HG03378 (cell line): ENCODE measurements around the gene PRSS48.
"Not testable (repeated sequence)": the region's sequence is repeated elsewhere in the genome, so short reads cannot be mapped to it uniquely, and the experiment has no call there.

Source experiments
- ATAC-seq: cut with Tn5 transposase; IDR thresholded peaks from one replicate; pipeline ENCODE4 v1.9.1; 2021; ENCODE audit warnings: mild to moderate bottlenecking, moderate library complexity; ENCODE audit not compliant: unreplicated experiment

The PRSS48 gene

GRCh38 chr4:151260526-151260925 lies 16.4 kb upstream of the PRSS48 start:
- no peak for ATAC-seq

- no peak for ATAC-seq
Observed at GRCh38 chr4:151263455-151263854, 13.5 kb upstream of the PRSS48 start.

GRCh38 chr4:151266497-151266896 lies 10.5 kb upstream of the PRSS48 start:
- ATAC-seq = no peak

GRCh38 chr4:151267104-151267503 lies 9.9 kb upstream of the PRSS48 start:
- no peak for ATAC-seq

- ATAC-seq = no peak
Observed at GRCh38 chr4:151267822-151268535, 9.0 kb upstream of the PRSS48 start.

GRCh38 chr4:151268905-151269304 lies 8.1 kb upstream of the PRSS48 start:
- ATAC-seq = not testable (repeated sequence)

GRCh38 chr4:151284534-151285245 lies 7.7 kb downstream of the PRSS48 start:
- no peak for ATAC-seq

GRCh38 chr4:151287409-151287808 lies 10.4 kb downstream of the PRSS48 start:
- no peak for ATAC-seq

- no peak for ATAC-seq
Observed at GRCh38 chr4:151291485-151291884, 14.5 kb downstream of the PRSS48 start.

GRCh38 chr4:151292038-151292437 lies 15.1 kb downstream of the PRSS48 start:
- no peak for ATAC-seq

GRCh38 chr4:151294833-151295496 lies 18.0 kb downstream of the PRSS48 start:
- no peak for ATAC-seq

- ATAC-seq = no peak
Observed at GRCh38 chr4:151296227-151296626, 19.3 kb downstream of the PRSS48 start.

- no peak for ATAC-seq
Observed at GRCh38 chr4:151297170-151297569, 20.2 kb downstream of the PRSS48 start.

GRCh38 chr4:151302432-151302831 lies 25.5 kb downstream of the PRSS48 start:
- no peak for ATAC-seq

- no peak for ATAC-seq
Observed at GRCh38 chr4:151304226-151304625, 27.3 kb downstream of the PRSS48 start.

GRCh38 chr4:151304755-151305154 lies 27.8 kb downstream of the PRSS48 start:
- ATAC-seq = peak; percentile 53

GRCh38 chr4:151310124-151310728 lies 33.3 kb downstream of the PRSS48 start:
- ATAC-seq = no peak

GRCh38 chr4:151313306-151314009 lies 36.5 kb downstream of the PRSS48 start:
- ATAC-seq = no peak

GRCh38 chr4:151314010-151314355 lies 37.0 kb downstream of the PRSS48 start:
- no peak for ATAC-seq

GRCh38 chr4:151314479-151314878 lies 37.5 kb downstream of the PRSS48 start:
- ATAC-seq = no peak
